PC-3 (cell line): ENCODE measurements around the gene SLC9A3.
A peak's percentile ranks its signal among the peaks of the same experiment; 100 is the strongest.

Experiments used
- CTCF ChIP-seq: fragments of 300-600 bp; sonication (generic); conservative IDR thresholded peaks from 2 replicates; pipeline ENCODE4 v1.5.1; 2017; ENCODE audit warnings: antibody characterized with exemption, low read depth, mild to moderate bottlenecking, low read length
- EZH2 ChIP-seq: fragments of 300-600 bp; sonication (generic); IDR thresholded peaks from one replicate; pipeline ENCODE4 v1.6.1; 2017; ENCODE audit warnings: antibody characterized with exemption, mild to moderate bottlenecking, low read length; ENCODE audit not compliant: unreplicated experiment
- EZH2phosphoT487 ChIP-seq: fragments of 300-600 bp; sonication (generic); IDR thresholded peaks from 2 replicates; pipeline ENCODE4 v1.6.1; 2018; ENCODE audit warnings: mild to moderate bottlenecking, antibody characterized with exemption, low read length, borderline replicate concordance

GRCh38 chr5:565782-566440, 41.7 kb upstream of the SLC9A3 start:
- TF ChIP-seq CTCF (peak; percentile 26; the same call in 1 of the 2 replicates), EZH2 (no peak), EZH2phosphoT487 (no peak)
